ENCODE data around the gene MAD2L2. TPM values are rescaled to one million over a fixed set of nuclear protein-coding genes. Genes with fewer than 3 reads are reported as not detected.

The MAD2L2 gene
- total RNA-seq, 1 experiment from 2014 or later: 84.8 TPM

GRCh38 chr1:11674488-11674887, 6.5 kb downstream of the MAD2L2 start:
- no peak overlapping the region for H3K4me3 ChIP-seq (ENCODE audit: low read depth in 2 of 2, low read length in 2 of 2)
- in situ Hi-C loops (cut with HindIII; ENCODE audit: low pct_unique_long_range_greater_than_20kb, low sequenced_read_pairs) (no loop called here), intact Hi-C loops (cut with micrococcal nuclease; ENCODE audit: unreplicated experiment) (no loop called here)
- DNase-seq (ENCODE audit: low read depth, low spot score) (no peak), ATAC-seq (no peak)
- POLR2A ChIA-PET: no interaction called here
- peaks cover 2% of the 10 kb centered on the region; the same call in 1 of the 2 replicates for H3K36me3 ChIP-seq (ENCODE audit: control insufficient read depth, insufficient read depth, low read length)
- H3K9me3 ChIP-seq (ENCODE audit: control insufficient read depth, insufficient read depth, low read depth, low read length): no peaks in the 10 kb centered on the region
- CTCF ChIA-PET: no interaction called here
- TF ChIP-seq CTCF (IDR thresholded peaks at IDR 0.05) (no peak), POLR2AphosphoS5 (IDR thresholded peaks at IDR 0.05; ENCODE audit: low read depth, low read length) (no peak; the same call in 1 of the 2 replicates), SIN3A (IDR thresholded peaks at IDR 0.05; ENCODE audit: borderline replicate concordance, insufficient read depth, low read depth, low read length) (no peak), REST (IDR thresholded peaks at IDR 0.05; ENCODE audit: insufficient read depth in 1 of 2, low read depth in 2 of 2, low read length in 1 of 2) (no peak), TCF7L2 (IDR thresholded peaks at IDR 0.05; ENCODE audit: low read depth, low read length) (no peak)
- no peak overlapping the region for H3K27ac ChIP-seq (ENCODE audit: low read length)
- H3K27me3 ChIP-seq (ENCODE audit: control insufficient read depth, insufficient read depth, low read length): no peaks in the 10 kb centered on the region
- no TSS peak for BruUV-seq (replicated peaks)
- peaks cover 8% of the 10 kb centered on the region; the same call in 1 of the 2 replicates for H3K4me1 ChIP-seq (ENCODE audit: control insufficient read depth, insufficient read depth, low read length)

- BruUV-seq (replicated peaks): no TSS peak
- H3K36me3 ChIP-seq (ENCODE audit: control insufficient read depth, insufficient read depth, low read length): peaks cover 2% of the 10 kb centered on the region; the same call in 1 of the 2 replicates
- H3K27me3 ChIP-seq (ENCODE audit: control insufficient read depth, insufficient read depth, low read length): no peaks in the 10 kb centered on the region
- ATAC-seq (peak; percentile 23; the same call in 1 of the 2 replicates), DNase-seq (ENCODE audit: low read depth, low spot score) (no peak)
- CTCF ChIA-PET: interaction anchor here (0.9 to 1.4 kb wide), 2 partner anchors 9 to 48 kb away, joined by 5 to 7 read pairs; partner anchors contain the start of gene FBXO6
- peaks cover 8% of the 10 kb centered on the region; the same call in 1 of the 2 replicates for H3K4me1 ChIP-seq (ENCODE audit: control insufficient read depth, insufficient read depth, low read length)
- in situ Hi-C loops (cut with HindIII; ENCODE audit: low pct_unique_long_range_greater_than_20kb, low sequenced_read_pairs): no loop called here
- H3K4me3 ChIP-seq (ENCODE audit: low read depth in 2 of 2, low read length in 2 of 2): no peak overlapping the region
- no peak overlapping the region for H3K27ac ChIP-seq (ENCODE audit: low read length)
- intact Hi-C loops (cut with micrococcal nuclease; ENCODE audit: unreplicated experiment): no loop called here
- no peak for TF ChIP-seq TCF7L2 (IDR thresholded peaks at IDR 0.05; ENCODE audit: low read depth, low read length)
- no peak for TF ChIP-seq REST (IDR thresholded peaks at IDR 0.05; ENCODE audit: insufficient read depth in 1 of 2, low read depth in 2 of 2, low read length in 1 of 2)
- no peak for TF ChIP-seq CTCF (IDR thresholded peaks at IDR 0.05)
- no peak for TF ChIP-seq SIN3A (IDR thresholded peaks at IDR 0.05; ENCODE audit: borderline replicate concordance, insufficient read depth, low read depth, low read length)
- H3K9me3 ChIP-seq (ENCODE audit: control insufficient read depth, insufficient read depth, low read depth, low read length): no peaks in the 10 kb centered on the region
- POLR2A ChIA-PET: no interaction called here
These were observed 7.7 kb downstream of the MAD2L2 start for GRCh38 chr1:11673089-11673769.

Measured in Panc1 (cell line).